Measurements from ENCODE around the gene HNRNPUL1.

DNA sequence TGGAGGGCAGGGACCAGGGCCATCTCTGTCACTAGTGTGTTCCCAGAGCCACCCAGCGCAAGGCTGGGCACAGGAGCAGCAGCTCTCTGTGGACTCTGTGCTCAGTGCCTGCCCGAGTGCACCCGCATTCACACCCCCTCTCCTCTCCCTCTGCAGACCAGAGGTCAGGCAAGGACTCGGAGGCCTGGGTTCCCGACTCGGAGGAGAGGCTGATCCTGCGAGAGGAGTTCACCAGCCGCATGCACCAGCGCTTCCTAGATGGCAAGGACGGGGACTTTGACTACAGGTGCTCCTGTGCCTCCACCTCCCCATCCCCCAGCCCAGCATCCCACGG is 56.0 kb downstream of the HNRNPUL1 start:
- TF ChIP-seq CTCF (conservative IDR thresholded peaks at IDR 0.05; ENCODE audit: low read length) (no peak), EZH2phosphoT487 (IDR thresholded peaks at IDR 0.05; ENCODE audit: borderline replicate concordance, low read depth, low read length) (no peak)

All from OCI-LY7 (cell line).